HG03575 (cell line): ENCODE data around the gene SELE.
"Not testable (repeated sequence)": the region's sequence is repeated elsewhere in the genome, so short reads cannot be mapped to it uniquely, and the experiment has no call there.

ENCODE experiments used
- ATAC-seq: cut with Tn5 transposase; IDR thresholded peaks from one replicate; pipeline ENCODE4 v1.9.1; 2021; ENCODE audit not compliant: unreplicated experiment, insufficient number of reproducible peaks, low FRiP score; ENCODE audit errors: extremely low read depth

Gene SELE

GRCh38 chr1:169690489-169690888 is 43.4 kb downstream of the SELE start:
- no peak for ATAC-seq

- ATAC-seq: no peak
Measured at GRCh38 chr1:169689395-169689794, 44.5 kb downstream of the SELE start.

GRCh38 chr1:169688377-169688776 is 45.5 kb downstream of the SELE start:
- ATAC-seq: not testable (repeated sequence)

- no peak for ATAC-seq
Measured at GRCh38 chr1:169683661-169684060, 50.2 kb downstream of the SELE start.

- ATAC-seq: not testable (repeated sequence)
Measured at GRCh38 chr1:169683168-169683567, 50.7 kb downstream of the SELE start.

GRCh38 chr1:169682071-169682470 is 51.8 kb downstream of the SELE start:
- ATAC-seq: no peak

- ATAC-seq: no peak
Measured at GRCh38 chr1:169681140-169681539, 52.7 kb downstream of the SELE start.

- no peak for ATAC-seq
Measured at GRCh38 chr1:169680377-169681019, 53.4 kb downstream of the SELE start.

GRCh38 chr1:169679692-169680091 is 54.2 kb downstream of the SELE start:
- ATAC-seq: no peak

GRCh38 chr1:169676001-169676400 is 57.9 kb downstream of the SELE start:
- no peak for ATAC-seq
